Activated CD8-positive, alpha-beta memory T cell treated with anti-CD3 and anti-CD28 coated beads for 36 hours (primary cell): ENCODE results near the gene CYTIP. TPM values are rescaled to one million over a fixed set of nuclear protein-coding genes. Genes with fewer than 3 reads are reported as not detected.

Experiments used
- CTCF ChIA-PET: fragments of 350-600 bp; sonication (Branson Sonifier 250); formaldehyde crosslinking; loops from one replicate; lab custom pipeline; 2021; ENCODE audit warnings: antibody characterized with exemption; lab: Charles Lee
- POLR2A ChIA-PET: fragments of 350-600 bp; sonication (Branson Sonifier 250); formaldehyde crosslinking; loops from one replicate; lab custom pipeline; 2021; ENCODE audit warnings: antibody characterized with exemption; lab: Charles Lee
- total RNA-seq, 2 experiments: library from RNA; stranded (reverse); gene quantifications; one replicate each; pipeline ENCODE4 v1.2.3, GENCODE V29; 2021

The CYTIP gene
- total RNA-seq, 2 experiments from 2014 or later = 245 to 247 TPM

DNA sequence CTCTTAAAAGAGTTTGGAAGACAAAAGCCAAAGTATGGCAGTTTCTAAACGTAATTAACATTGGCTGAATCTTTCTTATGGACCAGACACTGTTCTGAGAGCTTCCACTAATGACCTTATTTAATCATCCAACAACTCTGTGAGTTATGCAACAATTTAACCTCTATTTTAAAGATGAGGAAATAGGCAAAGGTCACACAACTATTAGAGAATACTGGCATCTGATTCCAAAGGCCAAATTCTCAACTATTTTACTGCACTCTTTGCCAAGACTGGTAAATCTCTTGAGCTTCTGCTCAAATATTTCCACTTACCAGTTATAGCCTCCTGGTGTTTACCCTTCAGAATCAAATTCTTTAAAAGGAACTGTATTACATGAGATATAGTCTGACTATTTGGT, 76.2 kb downstream of the CYTIP start:
- CTCF ChIA-PET = no interaction called here
- POLR2A ChIA-PET = no interaction called here

Other genes with a start within 250 kb of the CYTIP start
- gene GALNT5, start 186.4 kb downstream of the CYTIP start, total RNA-seq = not detected
- under 1 TPM; 0.57 to 0.82 TPM for gene ERMN, start 118.3 kb downstream of the CYTIP start, total RNA-seq
- gene ACVR1C, start 184.8 kb upstream of the CYTIP start, total RNA-seq = under 1 TPM; 0.38 to 0.44 TPM